ENCODE results near the gene WDFY1.

The WDFY1 gene

GRCh38 chr2:223826995-223827394 lies 118.1 kb downstream of the WDFY1 start:
- Histone ChIP-seq H3F3A (ENCODE audit: control insufficient read depth, insufficient read depth) (peaks cover 6% of the 10 kb centered on the region; the same call in 1 of the 2 replicates), H3K79me2 (ENCODE audit: control insufficient read depth, low read length) (peaks cover 33% of the 10 kb centered on the region), H4K20me1 (ENCODE audit: control insufficient read depth, insufficient read depth, low read depth, low read length) (no peaks in the 10 kb centered on the region), H3K9me3 (ENCODE audit: control insufficient read depth, insufficient read depth, low read length) (no peaks in the 10 kb centered on the region), H3K4me2 (ENCODE audit: low read length) (no peak overlapping the region), H3K4me1 (ENCODE audit: control insufficient read depth, low read length) (peaks cover 27% of the 10 kb centered on the region), H3K27ac (ENCODE audit: low read depth, low read length) (no peak overlapping the region), H3K4me3 (ENCODE audit: low read length) (no peak overlapping the region), H3K27me3 (ENCODE audit: control insufficient read depth, low read length) (no peaks in the 10 kb centered on the region), H3K36me3 (ENCODE audit: control insufficient read depth, low read length) (no peaks in the 10 kb centered on the region), H3K9me2 (replicated peaks; ENCODE audit: control insufficient read depth, low read length) (no peaks in the 10 kb centered on the region)
- no peak for TF ChIP-seq EZH2phosphoT487 (IDR thresholded peaks at IDR 0.05; ENCODE audit: borderline replicate concordance, low read length)
- TF ChIP-seq CTCF (IDR thresholded peaks at IDR 0.05; ENCODE audit: low read depth, low read length, poor library complexity, severe bottlenecking) = no peak
